CD4-positive, alpha-beta T cell treated with Interleukin-17A for 1 hour (primary cell): ENCODE results near the gene HEPN1.
A peak's percentile ranks its signal among the peaks of the same experiment; 100 is the strongest.

Experiments
- DNase-seq: peaks from one replicate; pipeline ENCODE4 v3.0.0-alpha.2; 2020

HEPN1 gene

GRCh38 chr11:124902616-124903015 lies 16.4 kb upstream of the HEPN1 start:
- DNase-seq = no peak

- no peak for DNase-seq
Observed at GRCh38 chr11:124915541-124916369, 3.3 kb upstream of the HEPN1 start.

- DNase-seq = no peak
Observed at GRCh38 chr11:124916370-124916710, 2.7 kb upstream of the HEPN1 start.

- DNase-seq = no peak
Observed at GRCh38 chr11:124917115-124917637, 1.9 kb upstream of the HEPN1 start.

GRCh38 chr11:124919898-124920297 lies 848 bp downstream of the HEPN1 start:
- DNase-seq = no peak

- no peak for DNase-seq
Observed at GRCh38 chr11:124920356-124920755, 1.3 kb downstream of the HEPN1 start.

- peak; percentile 86 for DNase-seq
Observed at GRCh38 chr11:124920870-124921609, 2.0 kb downstream of the HEPN1 start.

GRCh38 chr11:124922831-124923230 lies 3.8 kb downstream of the HEPN1 start:
- no peak for DNase-seq

- DNase-seq = no peak
Observed at GRCh38 chr11:124923296-124923695, 4.2 kb downstream of the HEPN1 start.

- no peak for DNase-seq
Observed at GRCh38 chr11:124928942-124929665, 10.1 kb downstream of the HEPN1 start.

GRCh38 chr11:124930799-124931198 lies 11.7 kb downstream of the HEPN1 start:
- DNase-seq = no peak

GRCh38 chr11:124934862-124935547 lies 16.0 kb downstream of the HEPN1 start:
- DNase-seq = no peak

GRCh38 chr11:124935548-124936514 lies 16.8 kb downstream of the HEPN1 start, which contains the start of gene HEPACAM:
Gene HEPACAM (minus strand): TSS chr11:124936047. CDS start chr11:124936006, 41 bp downstream.
- no peak for DNase-seq

GRCh38 chr11:124937336-124937935 lies 18.4 kb downstream of the HEPN1 start:
- DNase-seq = no peak

GRCh38 chr11:124938206-124938765 lies 19.2 kb downstream of the HEPN1 start:
- DNase-seq = no peak

- DNase-seq = no peak
Observed at GRCh38 chr11:124938970-124939369, 19.9 kb downstream of the HEPN1 start.

GRCh38 chr11:124941703-124942102 lies 22.7 kb downstream of the HEPN1 start:
- DNase-seq = no peak

- DNase-seq = no peak
Observed at GRCh38 chr11:124942466-124943253, 23.6 kb downstream of the HEPN1 start.

- no peak for DNase-seq
Observed at GRCh38 chr11:124943254-124943616, 24.2 kb downstream of the HEPN1 start.

- DNase-seq = no peak
Observed at GRCh38 chr11:124943741-124944140, 24.7 kb downstream of the HEPN1 start.
